HG03571 (cell line): Measurements from ENCODE around the gene ODAD2.
"Not testable (repeated sequence)": the region's sequence is repeated elsewhere in the genome, so short reads cannot be mapped to it uniquely, and the experiment has no call there.

Source experiments
- ATAC-seq: cut with Tn5 transposase; IDR thresholded peaks from one replicate; pipeline ENCODE4 v1.9.1; 2021; ENCODE audit not compliant: unreplicated experiment

Gene ODAD2

GRCh38 chr10:27970795-27971194 is 28.1 kb downstream of the ODAD2 start:
- ATAC-seq: not testable (repeated sequence)

GRCh38 chr10:27969931-27970330 is 28.9 kb downstream of the ODAD2 start:
- not testable (repeated sequence) for ATAC-seq

- ATAC-seq: no peak
Measured at GRCh38 chr10:27959093-27959715, 39.7 kb downstream of the ODAD2 start.

GRCh38 chr10:27958383-27958782 is 40.5 kb downstream of the ODAD2 start:
- ATAC-seq: peak; percentile 70

- ATAC-seq: no peak
Measured at GRCh38 chr10:27950242-27950564, 48.7 kb downstream of the ODAD2 start.

- ATAC-seq: no peak
Measured at GRCh38 chr10:27949528-27950241, 49.2 kb downstream of the ODAD2 start.

- ATAC-seq: no peak
Measured at GRCh38 chr10:27948186-27948585, 50.7 kb downstream of the ODAD2 start.

GRCh38 chr10:27947540-27947939 is 51.3 kb downstream of the ODAD2 start:
- ATAC-seq: no peak

- no peak for ATAC-seq
Measured at GRCh38 chr10:27944005-27944404, 54.9 kb downstream of the ODAD2 start.

- ATAC-seq: no peak
Measured at GRCh38 chr10:27914888-27915287, 84.0 kb downstream of the ODAD2 start.

GRCh38 chr10:27912231-27912630 is 86.6 kb downstream of the ODAD2 start:
- ATAC-seq: no peak

- ATAC-seq: no peak
Measured at GRCh38 chr10:27911539-27911938, 87.3 kb downstream of the ODAD2 start.

- ATAC-seq: no peak
Measured at GRCh38 chr10:27911011-27911410, 87.9 kb downstream of the ODAD2 start.

GRCh38 chr10:27908231-27908630 is 90.6 kb downstream of the ODAD2 start:
- ATAC-seq: no peak

GRCh38 chr10:27899485-27899884 is 99.4 kb downstream of the ODAD2 start:
- ATAC-seq: not testable (repeated sequence)

GRCh38 chr10:27899058-27899457 is 99.8 kb downstream of the ODAD2 start:
- ATAC-seq: no peak

- ATAC-seq: no peak
Measured at GRCh38 chr10:27893358-27893954, 105.4 kb downstream of the ODAD2 start.

- no peak for ATAC-seq
Measured at GRCh38 chr10:27890971-27891370, 107.9 kb downstream of the ODAD2 start.

GRCh38 chr10:27889518-27889917 is 109.4 kb downstream of the ODAD2 start:
- no peak for ATAC-seq

- no peak for ATAC-seq
Measured at GRCh38 chr10:27884185-27884641, 114.7 kb downstream of the ODAD2 start.

- ATAC-seq: no peak
Measured at GRCh38 chr10:27878281-27878680, 120.6 kb downstream of the ODAD2 start.

GRCh38 chr10:27865221-27865635 is 133.7 kb downstream of the ODAD2 start:
- ATAC-seq: no peak
